GM18907 (cell line): ENCODE results near the gene PSMC3.
A peak's percentile ranks its signal among the peaks of the same experiment; 100 is the strongest.

Experiments
- ATAC-seq: cut with Tn5 transposase; IDR thresholded peaks from one replicate; pipeline ENCODE4 v1.9.1; 2021; ENCODE audit warnings: mild to moderate bottlenecking, moderate library complexity; ENCODE audit not compliant: unreplicated experiment

The PSMC3 gene

DNA sequence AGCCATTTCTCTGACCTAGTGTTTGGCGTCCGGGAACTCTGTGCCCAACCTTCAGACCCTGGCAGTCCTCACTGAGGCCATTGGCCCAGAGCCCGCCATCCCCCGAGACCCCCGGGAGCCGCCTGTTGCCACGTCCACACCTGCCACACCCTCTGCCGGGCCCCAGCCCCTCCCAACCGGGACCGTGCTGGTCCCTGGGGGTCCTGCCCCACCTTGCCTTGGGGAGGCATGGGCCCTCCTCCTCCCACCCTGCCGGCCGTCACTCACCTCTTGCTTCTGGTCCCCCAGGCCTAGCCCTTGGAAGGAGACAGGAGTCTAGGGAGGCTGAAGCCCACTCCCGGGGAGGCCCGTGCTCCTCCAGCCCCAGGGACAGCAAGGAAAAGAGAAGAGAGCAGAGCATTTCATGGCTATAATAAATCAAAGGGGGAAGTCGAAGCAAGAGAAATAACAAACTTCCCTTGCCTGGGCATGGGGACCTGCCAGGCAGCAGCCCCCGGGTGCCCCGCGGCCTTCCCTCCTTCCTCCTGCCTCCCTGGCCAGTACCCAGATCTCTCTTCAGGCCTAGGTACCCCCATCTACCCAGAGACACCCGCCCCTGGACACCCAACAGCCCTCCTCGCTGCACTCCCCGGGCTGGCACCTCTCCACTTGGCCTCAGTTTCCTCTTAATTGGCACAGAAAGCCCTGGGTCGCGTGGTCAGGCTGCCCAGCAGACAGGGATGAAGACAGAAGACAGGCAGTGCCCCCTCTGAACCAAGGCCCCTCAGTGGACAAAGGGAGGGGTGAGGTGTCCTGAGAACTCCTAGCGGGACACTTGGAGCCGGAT, 30.8 kb downstream of the PSMC3 start:
- ATAC-seq, result no peak

GRCh38 chr11:47394322-47395222, 31.7 kb downstream of the PSMC3 start:
- ATAC-seq, result peak; percentile 64

GRCh38 chr11:47394050-47394321, 32.3 kb downstream of the PSMC3 start:
- ATAC-seq, result no peak

- no peak for ATAC-seq
Observed at GRCh38 chr11:47393163-47394049, 32.8 kb downstream of the PSMC3 start.

GRCh38 chr11:47392546-47393162, 33.6 kb downstream of the PSMC3 start:
- no peak for ATAC-seq

GRCh38 chr11:47391711-47392432, 34.4 kb downstream of the PSMC3 start:
- no peak for ATAC-seq

GRCh38 chr11:47391077-47391583, 35.1 kb downstream of the PSMC3 start:
- ATAC-seq, result no peak

- no peak for ATAC-seq
Observed at GRCh38 chr11:47390422-47390760, 35.8 kb downstream of the PSMC3 start.

DNA sequence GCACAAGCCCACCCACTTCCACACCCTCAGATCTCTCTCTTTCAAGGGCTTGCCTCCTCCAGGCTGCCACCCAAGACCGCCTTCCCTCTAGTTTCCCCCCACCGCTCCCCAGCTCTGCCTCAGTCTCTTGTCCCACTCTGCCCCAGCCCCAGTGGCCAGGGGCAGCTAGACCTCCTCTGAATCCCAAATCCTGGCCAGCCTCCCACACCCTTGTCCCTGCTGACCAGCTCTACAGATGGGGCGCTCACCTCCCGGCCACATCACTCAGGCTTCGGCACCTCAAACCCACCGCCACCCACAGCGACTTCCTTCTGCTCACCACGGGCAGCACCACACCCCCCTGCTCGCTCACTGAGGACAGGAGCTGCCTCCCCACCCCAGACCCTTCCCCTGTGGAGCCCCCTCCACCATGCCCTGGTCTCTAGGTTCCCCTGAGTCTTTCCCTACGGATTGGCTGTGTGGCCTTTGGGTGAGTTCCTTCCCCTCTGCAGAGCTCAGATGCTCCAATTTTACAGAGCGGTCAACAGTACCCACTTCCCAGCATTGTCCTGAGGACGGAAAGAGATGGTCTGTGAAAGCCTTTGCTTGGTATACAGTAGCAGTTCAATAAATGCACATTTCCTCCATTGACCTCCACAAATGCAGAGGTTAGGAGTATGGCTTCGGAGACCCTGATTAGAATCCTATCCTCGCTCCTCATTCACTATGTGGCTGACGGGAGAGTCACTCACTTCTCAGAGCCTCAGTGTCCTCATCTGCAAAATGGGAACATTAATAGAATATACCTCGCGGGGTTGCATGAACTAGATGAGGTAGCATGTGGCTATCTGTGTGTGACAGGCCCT, 36.4 kb downstream of the PSMC3 start:
- ATAC-seq, result no peak

GRCh38 chr11:47388697-47389576, 37.3 kb downstream of the PSMC3 start:
- ATAC-seq, result no peak

DNA sequence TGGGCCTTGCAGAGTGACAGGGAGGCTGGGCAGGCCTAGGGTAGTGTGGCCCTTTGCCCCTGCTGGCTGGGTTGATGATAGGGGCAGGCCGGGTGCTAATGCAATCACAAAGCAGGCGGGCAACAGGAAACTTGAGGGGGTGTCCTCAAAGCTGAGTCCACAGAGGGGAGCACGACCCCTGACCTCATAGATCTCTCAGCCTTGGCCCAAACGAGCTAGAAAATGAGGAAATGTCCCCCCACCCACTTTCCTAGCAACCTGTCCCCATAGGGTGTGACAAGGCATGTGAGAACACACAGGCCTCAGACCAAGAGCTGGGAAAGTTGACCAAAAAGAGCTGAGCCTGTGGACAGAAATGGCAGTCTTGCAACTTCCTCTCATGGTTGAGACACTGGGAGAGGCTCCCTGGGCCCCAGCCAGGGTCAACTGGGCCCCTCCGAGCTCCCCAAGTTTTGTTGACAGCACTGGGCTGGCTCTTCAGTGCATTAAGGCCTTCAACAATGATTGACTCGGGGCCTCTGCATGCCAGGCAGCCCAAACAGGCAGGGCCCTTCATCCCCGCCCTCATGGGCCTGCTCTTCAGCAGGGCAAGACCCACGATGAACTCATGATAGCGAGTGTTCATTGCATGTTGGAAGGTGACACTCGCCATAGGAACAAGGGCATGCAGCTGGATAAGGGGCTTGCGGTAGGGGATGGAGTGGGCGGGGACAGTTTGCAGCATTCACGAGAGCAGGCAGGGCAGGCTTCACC, 38.1 kb downstream of the PSMC3 start:
- no peak for ATAC-seq

DNA sequence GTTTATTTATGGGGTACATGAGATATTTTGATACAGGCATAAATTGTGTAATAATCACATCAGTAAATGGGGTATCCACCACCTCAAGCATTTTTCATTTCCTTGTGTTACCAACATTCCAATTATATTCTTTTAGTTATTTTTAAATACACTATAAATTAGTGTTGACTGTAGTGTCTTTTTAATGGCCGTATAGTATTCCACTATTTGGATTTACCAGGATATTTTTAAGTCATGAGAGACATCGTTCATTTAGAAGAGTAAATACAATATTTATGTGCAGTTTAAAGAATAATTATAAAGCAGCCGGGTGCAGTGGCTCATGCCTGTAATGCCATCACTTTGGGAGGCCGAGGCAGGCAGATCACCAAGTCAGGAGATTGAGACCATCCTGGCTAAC, 41.7 kb downstream of the PSMC3 start:
- ATAC-seq, result no peak

GRCh38 chr11:47383071-47383470, 43.2 kb downstream of the PSMC3 start:
- ATAC-seq, result no peak

- no peak for ATAC-seq
Observed at GRCh38 chr11:47380078-47380477, 46.2 kb downstream of the PSMC3 start.

- ATAC-seq, result no peak
Observed at GRCh38 chr11:47379317-47379716, 46.9 kb downstream of the PSMC3 start.

- ATAC-seq, result peak; percentile 14
Observed at GRCh38 chr11:47378836-47379170, 47.4 kb downstream of the PSMC3 start.

GRCh38 chr11:47378010-47378835, 48.0 kb downstream of the PSMC3 start, which contains the start of gene SPI1:
TSS of gene SPI1 (minus strand) at chr11:47378547. CDS start at chr11:47378353, 194 bp downstream.
- ATAC-seq, result peak; percentile 86
